ENCODE data around the gene ACTRT1.

ACTRT1 gene

DNA sequence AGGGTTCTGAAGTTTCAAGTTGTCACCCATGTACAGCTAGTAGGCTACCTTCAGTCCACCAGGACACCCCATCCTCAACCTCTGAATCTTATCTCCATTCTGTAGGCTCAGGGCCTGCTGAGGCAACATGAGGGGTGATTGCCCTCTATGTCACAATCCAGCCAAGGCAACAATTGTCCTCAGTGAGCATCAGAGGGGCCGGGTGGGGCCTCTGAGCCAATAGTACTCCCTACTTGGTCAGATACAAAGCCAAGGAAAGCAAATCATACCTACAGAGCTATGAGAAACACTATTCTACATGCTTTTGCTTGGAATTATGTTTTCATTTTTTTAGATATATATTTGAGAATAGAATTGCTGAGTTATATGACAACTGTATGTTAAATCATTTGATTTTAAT lies at the start of gene ACTRT1:
Gene ACTRT1, minus strand, starts transcription at position 101 of the 400 bp plus-strand sequence. CDS start 197 bp downstream, outside the sequence.
- H3K27ac ChIP-seq = no peak within 1 kb of the TSS
- DNase-seq (ENCODE audit: low read depth, low spot score) = no peak

DNA sequence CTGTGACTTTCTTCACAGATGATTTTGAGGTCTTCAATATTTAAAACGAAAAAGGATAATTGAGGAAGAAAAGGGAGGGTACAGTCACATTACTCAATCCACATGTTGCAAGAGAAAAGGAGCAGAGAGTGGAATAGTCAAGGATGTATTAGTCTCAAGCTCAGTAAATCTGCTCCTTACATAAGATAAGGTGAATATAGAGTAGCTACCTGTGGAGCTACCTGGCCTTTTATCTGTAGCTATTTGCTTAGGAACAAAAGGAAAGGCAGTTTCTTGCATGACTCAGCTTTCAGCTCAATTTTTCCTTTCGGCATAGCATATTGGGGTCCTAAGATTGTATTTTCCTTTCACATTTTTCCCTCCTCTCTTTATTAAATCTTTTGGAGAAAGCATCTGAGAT lies 26.3 kb upstream of the ACTRT1 start:
- no peak overlapping the region for H3K27ac ChIP-seq
- no peak for DNase-seq (ENCODE audit: low read depth, low spot score)

DNA sequence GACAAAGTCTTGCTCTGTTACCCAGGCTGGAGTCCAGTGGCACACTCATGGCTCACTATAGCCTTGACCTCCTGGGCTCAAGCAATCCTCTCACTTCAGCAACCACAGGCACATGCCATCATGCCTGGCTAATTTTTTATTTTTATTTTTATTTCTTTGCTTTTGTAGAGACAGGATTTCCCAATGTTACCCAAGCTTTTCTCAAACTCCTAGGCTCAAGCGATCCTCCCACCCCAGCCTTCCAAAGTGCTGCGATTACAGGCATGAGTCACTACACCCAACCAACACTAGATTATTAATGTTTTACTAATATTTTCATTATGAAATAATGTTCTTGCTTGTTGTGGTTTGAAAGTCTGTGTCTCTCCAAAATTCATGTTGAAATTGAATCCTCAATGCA lies 5.2 kb upstream of the ACTRT1 start:
- DNase-seq (ENCODE audit: low read depth, low spot score) = no peak

DNA sequence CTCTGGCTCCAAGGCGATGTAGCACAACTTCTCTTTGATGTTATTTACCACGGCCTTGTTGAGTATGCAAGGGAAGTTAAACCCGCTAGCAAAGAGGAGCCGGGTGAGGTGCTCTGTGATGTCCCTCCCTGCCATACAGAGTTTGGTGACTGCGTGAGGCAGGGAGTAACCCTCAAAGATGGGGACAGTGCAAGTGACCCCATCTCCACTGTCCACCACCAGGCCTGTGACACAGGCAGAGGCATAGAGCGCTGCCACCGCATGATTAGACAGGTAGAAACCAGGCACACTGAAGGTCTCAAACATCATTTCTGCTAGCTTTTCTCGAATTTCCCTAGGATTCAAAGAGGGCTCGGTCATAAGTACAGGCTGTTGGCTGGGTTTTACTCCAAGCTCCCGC lies 677 bp downstream of the ACTRT1 start:
- H3K27ac ChIP-seq = no peak overlapping the region
- no peak for DNase-seq (ENCODE audit: low read depth, low spot score)

More for the DNA sequence above, 5.2 kb upstream of the ACTRT1 start:
- no peak overlapping the region for H3K27ac ChIP-seq

DNA sequence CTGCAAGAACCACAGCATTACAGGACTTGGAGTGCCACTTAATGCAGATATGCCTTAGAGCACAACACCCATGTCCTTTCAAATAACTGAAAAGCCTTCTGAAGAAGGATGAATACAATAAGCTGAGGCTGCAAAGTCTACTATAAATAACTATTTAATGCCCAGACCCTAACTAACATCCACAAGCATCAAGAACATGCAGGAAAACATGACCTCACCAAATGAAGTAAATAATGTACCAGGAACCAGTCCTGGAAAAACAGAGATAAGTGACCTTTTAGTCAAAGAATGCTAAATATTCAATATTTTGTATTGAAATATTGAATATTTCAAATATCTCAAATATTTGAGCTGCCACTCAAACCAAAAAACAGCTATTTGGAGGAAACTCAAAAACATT lies 16.9 kb downstream of the ACTRT1 start:
- no peak for DNase-seq (ENCODE audit: low read depth, low spot score)
- H3K27ac ChIP-seq = no peak overlapping the region

DNA sequence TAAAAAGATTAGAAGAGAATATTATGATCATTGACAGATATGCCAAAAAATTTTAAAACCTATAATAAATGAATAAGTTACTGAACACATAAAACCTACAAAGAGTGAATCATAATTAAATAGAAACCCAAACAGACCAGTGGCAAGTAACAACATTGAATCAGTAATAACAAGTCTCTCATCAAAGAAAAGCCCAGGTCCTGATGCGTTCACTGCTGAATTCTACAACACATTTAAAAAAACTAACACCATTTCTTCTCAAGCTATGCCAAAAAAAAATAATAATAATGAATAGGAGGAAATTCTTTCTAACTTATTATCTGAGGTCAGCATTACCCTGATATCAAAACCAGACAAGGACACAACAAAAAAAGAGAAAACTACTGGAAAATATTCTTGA lies 30.6 kb downstream of the ACTRT1 start:
- no peak for DNase-seq (ENCODE audit: low read depth, low spot score)
- no peak overlapping the region for H3K27ac ChIP-seq

DNA sequence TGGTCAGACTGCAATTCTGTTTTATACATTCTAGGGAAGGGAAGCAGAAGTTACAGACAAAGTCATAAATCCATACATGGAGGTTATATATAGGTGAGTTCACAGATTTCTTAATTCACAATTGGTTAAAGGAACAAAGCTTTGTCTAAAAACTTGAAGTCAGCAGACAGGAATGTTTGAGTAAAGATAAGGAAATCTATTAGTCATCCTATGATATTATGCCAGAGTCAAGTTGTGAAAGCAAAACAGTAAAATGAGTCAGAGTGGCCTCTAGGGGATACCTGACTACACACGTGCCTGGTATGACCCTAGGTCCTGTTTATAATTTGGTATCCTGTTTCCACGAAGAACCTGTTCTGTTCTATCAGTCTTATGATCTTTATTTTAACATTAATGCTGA lies 31.5 kb downstream of the ACTRT1 start:
- DNase-seq (ENCODE audit: low read depth, low spot score) = peak; percentile 82
- peak overlapping the region; percentile 29 for H3K27ac ChIP-seq

DNA sequence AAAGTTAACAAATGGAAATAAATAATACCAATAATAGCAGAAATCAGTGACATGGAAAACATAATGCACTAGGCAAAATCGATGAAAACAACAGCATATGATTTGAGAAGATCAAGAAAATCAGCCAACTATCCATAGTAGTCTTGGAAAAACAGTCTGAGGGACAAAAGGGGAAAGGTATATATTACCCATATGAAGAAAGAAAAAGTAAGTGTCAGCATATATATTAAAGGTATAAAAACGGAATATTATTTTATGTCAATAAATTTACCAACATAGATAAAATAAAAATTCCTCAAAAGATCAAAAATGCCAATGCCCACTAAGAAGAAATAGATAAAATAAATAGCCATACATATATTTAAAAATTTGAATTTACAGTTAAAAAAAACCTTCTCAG lies 33.0 kb downstream of the ACTRT1 start:
- DNase-seq (ENCODE audit: low read depth, low spot score) = no peak
- H3K27ac ChIP-seq = no peak overlapping the region

DNA sequence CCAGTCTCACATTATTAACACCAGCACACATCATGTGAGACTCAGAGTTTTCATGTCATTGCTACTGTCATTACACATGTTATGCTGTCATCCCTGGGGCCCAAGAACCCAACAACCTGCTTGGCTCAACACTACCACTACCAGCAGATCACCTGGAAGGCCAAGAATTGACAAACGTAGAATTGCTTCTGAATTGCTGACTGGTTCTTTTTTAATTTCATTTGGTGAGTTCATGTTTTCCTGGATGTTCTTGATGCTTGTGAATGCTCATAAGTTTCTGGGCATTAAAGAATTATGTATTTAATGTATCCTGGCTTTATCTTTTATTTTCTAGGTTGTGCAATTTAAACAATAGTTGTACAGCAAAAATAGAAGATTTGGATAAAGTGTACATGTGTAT lies 40.2 kb downstream of the ACTRT1 start:
- H3K27ac ChIP-seq = no peak overlapping the region

DNA sequence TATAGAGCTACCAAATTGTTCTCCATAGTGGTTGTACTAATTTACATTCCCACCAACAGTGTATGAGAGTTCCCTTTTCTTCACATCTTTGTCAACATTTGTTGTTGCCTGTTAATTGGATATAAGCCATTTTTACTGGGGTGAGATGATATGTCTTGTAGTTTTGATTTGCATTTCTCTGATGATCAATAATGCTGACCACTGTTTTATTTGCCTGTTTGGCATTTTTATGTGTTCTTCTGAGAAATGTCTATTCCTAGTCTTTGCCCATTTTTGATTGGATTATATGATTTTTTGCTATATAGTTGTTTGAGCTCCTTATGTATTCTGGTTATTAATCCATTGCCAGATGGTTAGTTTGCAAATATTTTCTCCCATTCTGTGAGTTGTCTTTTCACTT lies 44.3 kb downstream of the ACTRT1 start:
- DNase-seq (ENCODE audit: low read depth, low spot score) = no peak
- H3K27ac ChIP-seq = no peak overlapping the region

More for the DNA sequence above, 40.2 kb downstream of the ACTRT1 start:
- no peak for DNase-seq (ENCODE audit: low read depth, low spot score)
